DMS 273 (cell line): Measurements from ENCODE around the gene GET4.

ENCODE experiments used
- DNase-seq: peaks from one replicate; lab custom pipeline; 2025; ENCODE audit not compliant: unreplicated experiment; lab: John Stamatoyannopoulos, UW

The GET4 gene

GRCh38 chr7:876077-876971 is at the start of gene GET4:
TSS of gene GET4 (plus strand) at chr7:876554. CDS start at chr7:876646, 92 bp downstream.
- peak; percentile 100 for DNase-seq

- DNase-seq, result no peak
Observed at GRCh38 chr7:828793-829561, 47.4 kb upstream of the GET4 start.

- no peak for DNase-seq
Observed at GRCh38 chr7:830069-830468, 46.3 kb upstream of the GET4 start.

GRCh38 chr7:831596-832166 is 44.7 kb upstream of the GET4 start:
- DNase-seq, result peak; percentile 54

GRCh38 chr7:832167-832967 is 44.0 kb upstream of the GET4 start, which contains the start of gene SUN1:
TSS of gene SUN1 (plus strand) at chr7:832476. CDS start at chr7:832525, 49 bp downstream.
- no peak for DNase-seq

GRCh38 chr7:832968-833424 is 43.4 kb upstream of the GET4 start:
- DNase-seq, result no peak

- DNase-seq, result no peak
Observed at GRCh38 chr7:833601-834258, 42.6 kb upstream of the GET4 start.

- no peak for DNase-seq
Observed at GRCh38 chr7:834277-834676, 42.1 kb upstream of the GET4 start.

GRCh38 chr7:835021-835420 is 41.3 kb upstream of the GET4 start:
- no peak for DNase-seq

GRCh38 chr7:835485-836401 is 40.6 kb upstream of the GET4 start:
- DNase-seq, result peak; percentile 79

GRCh38 chr7:836429-836828 is 39.9 kb upstream of the GET4 start:
- peak; percentile 43 for DNase-seq

GRCh38 chr7:837001-837400 is 39.4 kb upstream of the GET4 start:
- DNase-seq, result no peak

- no peak for DNase-seq
Observed at GRCh38 chr7:840001-840600, 36.3 kb upstream of the GET4 start.

GRCh38 chr7:841943-842342 is 34.4 kb upstream of the GET4 start:
- DNase-seq, result no peak

GRCh38 chr7:842431-843031 is 33.8 kb upstream of the GET4 start:
- DNase-seq, result no peak

- no peak for DNase-seq
Observed at GRCh38 chr7:843230-843629, 33.1 kb upstream of the GET4 start.

GRCh38 chr7:844043-844442 is 32.3 kb upstream of the GET4 start:
- no peak for DNase-seq

GRCh38 chr7:844514-844913 is 31.8 kb upstream of the GET4 start:
- no peak for DNase-seq
